Measurements from ENCODE around the gene UQCC3.
A peak's percentile ranks its signal among the peaks of the same experiment; 100 is the strongest.

The UQCC3 gene

DNA sequence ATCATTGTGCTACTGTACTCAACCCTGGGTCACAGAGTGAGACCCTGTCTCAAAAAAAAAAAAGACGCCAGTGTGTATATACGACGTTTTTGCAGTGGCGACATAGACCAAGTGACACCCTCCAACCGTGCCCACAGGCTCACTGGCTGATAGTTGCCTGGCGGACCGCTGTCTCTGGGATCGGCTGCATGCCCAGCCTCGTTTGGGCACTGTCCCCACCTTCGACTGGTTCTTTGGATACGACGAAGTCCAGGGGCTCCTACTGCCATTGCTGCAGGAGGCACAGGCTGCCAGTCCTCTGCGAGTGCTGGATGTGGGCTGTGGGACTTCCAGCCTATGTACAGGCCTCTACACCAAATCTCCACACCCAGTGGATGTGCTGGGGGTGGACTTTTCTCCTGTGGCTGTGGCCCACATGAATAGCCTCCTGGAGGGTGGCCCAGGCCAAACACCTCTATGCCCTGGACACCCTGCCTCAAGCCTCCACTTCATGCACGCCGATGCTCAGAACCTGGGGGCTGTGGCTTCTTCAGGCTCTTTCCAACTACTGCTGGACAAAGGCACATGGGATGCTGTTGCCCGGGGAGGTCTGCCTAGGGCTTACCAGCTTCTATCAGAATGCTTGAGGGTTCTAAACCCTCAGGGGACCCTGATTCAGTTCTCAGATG is 5.1 kb upstream of the UQCC3 start:
- TF ChIP-seq TAF1 (IDR thresholded peaks at IDR 0.05; ENCODE audit: borderline replicate concordance, insufficient read depth, low read length), result no peak
- TF ChIP-seq SIN3A (IDR thresholded peaks at IDR 0.05; ENCODE audit: borderline replicate concordance, insufficient read depth, low read length), result peak; percentile 62; the same call in 1 of the 2 replicates
- TF ChIP-seq POLR2AphosphoS5 (IDR thresholded peaks at IDR 0.05; ENCODE audit: low read depth, low read length), result peak; percentile 66; the same call in 1 of the 2 replicates
- peak; percentile 36 for TF ChIP-seq FOXP2 (optimal IDR thresholded peaks at IDR 0.05; ENCODE audit: borderline replicate concordance, extremely low read depth, extremely low read length, insufficient read depth)

DNA sequence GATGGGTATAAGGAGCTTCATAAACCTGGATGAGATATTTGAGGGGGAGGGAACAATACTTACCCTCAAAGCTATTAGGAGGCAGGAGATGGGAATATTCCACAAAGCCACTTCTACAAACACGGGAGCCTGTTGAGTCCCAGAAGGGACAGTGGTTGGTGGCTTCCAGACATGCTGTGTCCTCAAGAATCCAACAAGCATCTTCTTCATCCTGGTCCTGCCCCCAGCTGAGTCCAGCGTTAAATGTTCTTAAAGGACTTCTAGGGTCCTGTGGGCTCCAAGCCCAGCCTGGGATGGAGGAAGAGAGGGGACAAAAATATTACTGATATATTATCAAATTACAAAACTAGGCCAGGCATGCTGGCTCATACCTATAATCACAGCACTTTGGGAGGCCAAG is 4.0 kb upstream of the UQCC3 start:
- 0 out of 2 replicates have a peak, but pooled peaks have one; percentile 55 for TF ChIP-seq SIN3A (IDR thresholded peaks at IDR 0.05; ENCODE audit: borderline replicate concordance, insufficient read depth, low read length)
- no peak for TF ChIP-seq POLR2AphosphoS5 (IDR thresholded peaks at IDR 0.05; ENCODE audit: low read depth, low read length)

DNA sequence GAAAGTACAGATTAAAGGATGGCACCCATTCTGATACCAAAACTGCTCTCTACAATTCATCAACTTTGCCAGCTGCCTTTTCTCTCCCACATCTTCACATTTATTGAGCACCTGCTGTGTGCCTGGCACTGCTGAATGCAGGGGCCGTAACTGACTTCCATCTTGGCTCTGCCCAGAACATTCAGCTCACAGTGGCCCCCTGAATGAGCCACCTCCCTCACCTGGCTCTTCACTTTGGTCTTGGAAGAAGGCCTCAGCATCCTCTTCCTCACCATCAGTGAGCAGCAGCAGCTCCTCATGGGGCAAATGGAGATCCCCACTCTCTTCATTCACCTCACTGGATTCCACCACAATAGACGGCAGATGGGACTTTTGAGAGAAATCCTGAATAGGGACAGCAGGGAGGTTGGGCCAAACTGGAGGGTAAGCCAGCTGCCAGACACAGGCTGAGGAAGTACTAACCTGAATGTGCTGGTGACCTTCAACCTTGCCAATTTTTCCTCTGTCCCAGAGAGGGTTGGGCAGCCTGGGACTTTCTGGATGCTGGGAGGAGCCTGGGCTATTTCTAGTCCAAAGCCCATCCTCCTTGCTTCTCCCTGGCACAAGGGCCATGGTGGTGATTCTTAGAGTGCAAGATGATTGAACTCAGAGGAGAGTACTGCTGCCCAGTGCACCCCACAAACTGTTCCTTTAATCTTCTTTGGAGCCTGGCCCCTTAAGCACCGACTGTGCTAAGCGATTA is 1.9 kb upstream of the UQCC3 start:
- TF ChIP-seq, protein P1, sequence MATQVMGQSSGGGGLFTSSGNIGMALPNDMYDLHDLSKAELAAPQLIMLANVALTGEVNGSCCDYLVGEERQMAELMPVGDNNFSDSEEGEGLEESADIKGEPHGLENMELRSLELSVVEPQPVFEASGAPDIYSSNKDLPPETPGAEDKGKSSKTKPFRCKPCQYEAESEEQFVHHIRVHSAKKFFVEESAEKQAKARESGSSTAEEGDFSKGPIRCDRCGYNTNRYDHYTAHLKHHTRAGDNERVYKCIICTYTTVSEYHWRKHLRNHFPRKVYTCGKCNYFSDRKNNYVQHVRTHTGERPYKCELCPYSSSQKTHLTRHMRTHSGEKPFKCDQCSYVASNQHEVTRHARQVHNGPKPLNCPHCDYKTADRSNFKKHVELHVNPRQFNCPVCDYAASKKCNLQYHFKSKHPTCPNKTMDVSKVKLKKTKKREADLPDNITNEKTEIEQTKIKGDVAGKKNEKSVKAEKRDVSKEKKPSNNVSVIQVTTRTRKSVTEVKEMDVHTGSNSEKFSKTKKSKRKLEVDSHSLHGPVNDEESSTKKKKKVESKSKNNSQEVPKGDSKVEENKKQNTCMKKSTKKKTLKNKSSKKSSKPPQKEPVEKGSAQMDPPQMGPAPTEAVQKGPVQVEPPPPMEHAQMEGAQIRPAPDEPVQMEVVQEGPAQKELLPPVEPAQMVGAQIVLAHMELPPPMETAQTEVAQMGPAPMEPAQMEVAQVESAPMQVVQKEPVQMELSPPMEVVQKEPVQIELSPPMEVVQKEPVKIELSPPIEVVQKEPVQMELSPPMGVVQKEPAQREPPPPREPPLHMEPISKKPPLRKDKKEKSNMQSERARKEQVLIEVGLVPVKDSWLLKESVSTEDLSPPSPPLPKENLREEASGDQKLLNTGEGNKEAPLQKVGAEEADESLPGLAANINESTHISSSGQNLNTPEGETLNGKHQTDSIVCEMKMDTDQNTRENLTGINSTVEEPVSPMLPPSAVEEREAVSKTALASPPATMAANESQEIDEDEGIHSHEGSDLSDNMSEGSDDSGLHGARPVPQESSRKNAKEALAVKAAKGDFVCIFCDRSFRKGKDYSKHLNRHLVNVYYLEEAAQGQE (IDR thresholded peaks at IDR 0.05; ENCODE audit: insufficient read depth in 1 of 2, low read depth in 2 of 2, low read length in 2 of 2), result no peak
- TF ChIP-seq TAF1 (IDR thresholded peaks at IDR 0.05; ENCODE audit: borderline replicate concordance, insufficient read depth, low read length) (no peak), FOXP2 (optimal IDR thresholded peaks at IDR 0.05; ENCODE audit: borderline replicate concordance, extremely low read depth, extremely low read length, insufficient read depth) (no peak), POLR2AphosphoS5 (IDR thresholded peaks at IDR 0.05; ENCODE audit: low read depth, low read length) (no peak), SIN3A (IDR thresholded peaks at IDR 0.05; ENCODE audit: borderline replicate concordance, insufficient read depth, low read length) (no peak)

DNA sequence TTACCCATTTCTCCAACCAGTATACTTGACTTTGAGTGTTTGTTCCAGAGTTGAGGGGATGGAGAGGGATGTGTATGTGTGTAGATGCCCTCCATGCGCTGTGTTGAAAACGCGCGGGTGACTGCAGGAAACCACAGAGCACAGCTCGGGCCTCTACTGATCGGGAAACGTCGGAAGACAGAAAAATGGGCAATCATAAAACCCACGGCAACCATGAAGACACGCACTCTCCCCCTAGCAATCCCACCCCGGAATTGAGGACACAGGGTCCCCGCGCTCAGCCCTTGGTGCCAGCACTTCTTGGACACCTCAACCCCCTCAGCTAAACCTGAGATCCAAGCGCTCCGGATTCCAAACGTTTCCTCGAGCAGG is 251 bp upstream of the UQCC3 start:
- TF ChIP-seq FOXP2 (optimal IDR thresholded peaks at IDR 0.05; ENCODE audit: borderline replicate concordance, extremely low read depth, extremely low read length, insufficient read depth) (no peak), TAF1 (IDR thresholded peaks at IDR 0.05; ENCODE audit: borderline replicate concordance, insufficient read depth, low read length) (no peak), POLR2AphosphoS5 (IDR thresholded peaks at IDR 0.05; ENCODE audit: low read depth, low read length) (no peak), SIN3A (IDR thresholded peaks at IDR 0.05; ENCODE audit: borderline replicate concordance, insufficient read depth, low read length) (no peak)
- TF ChIP-seq, protein P1 (IDR thresholded peaks at IDR 0.05; ENCODE audit: insufficient read depth in 1 of 2, low read depth in 2 of 2, low read length in 2 of 2), result no peak

DNA sequence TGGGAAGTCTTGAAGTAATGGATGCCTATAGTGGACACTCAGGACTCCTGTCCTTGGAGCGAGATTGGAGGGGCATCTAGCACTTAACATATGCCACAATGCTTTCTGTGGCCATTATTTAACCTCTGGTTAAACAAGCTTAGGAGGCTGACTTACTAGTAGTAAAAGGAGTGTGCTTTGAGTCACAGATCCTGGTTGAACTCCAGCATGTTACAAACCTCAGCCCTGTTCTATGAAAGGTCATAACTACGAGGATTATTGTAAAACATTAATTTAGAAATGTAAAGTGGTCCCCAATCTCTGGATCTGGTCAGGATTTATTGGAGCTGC is 1.7 kb downstream of the UQCC3 start:
- TF ChIP-seq POLR2AphosphoS5 (IDR thresholded peaks at IDR 0.05; ENCODE audit: low read depth, low read length) (no peak), SIN3A (IDR thresholded peaks at IDR 0.05; ENCODE audit: borderline replicate concordance, insufficient read depth, low read length) (no peak), FOXP2 (optimal IDR thresholded peaks at IDR 0.05; ENCODE audit: borderline replicate concordance, extremely low read depth, extremely low read length, insufficient read depth) (no peak), TAF1 (IDR thresholded peaks at IDR 0.05; ENCODE audit: borderline replicate concordance, insufficient read depth, low read length) (no peak)
- TF ChIP-seq, protein P1 (IDR thresholded peaks at IDR 0.05; ENCODE audit: insufficient read depth in 1 of 2, low read depth in 2 of 2, low read length in 2 of 2), result no peak

DNA sequence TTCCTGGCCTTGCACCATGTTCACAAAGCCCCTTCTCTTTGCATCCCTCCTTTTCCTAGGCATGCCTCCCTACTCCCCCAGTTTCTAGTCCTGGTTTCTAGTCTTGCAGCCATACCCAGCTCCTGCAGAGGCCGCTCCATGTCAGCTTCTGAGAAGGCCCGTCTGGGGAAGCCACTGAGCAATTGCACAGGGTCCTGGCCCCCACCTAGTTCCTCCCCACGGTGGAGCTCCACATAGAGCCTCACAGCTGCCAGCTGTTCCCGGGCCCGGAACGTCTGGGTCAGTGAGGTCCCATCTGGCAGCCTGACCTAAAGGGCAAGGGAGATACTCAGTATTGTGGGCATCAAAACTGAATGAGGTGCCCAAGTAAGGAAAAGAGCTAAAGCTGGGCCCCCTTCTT is 5.2 kb downstream of the UQCC3 start:
- TF ChIP-seq FOXP2 (optimal IDR thresholded peaks at IDR 0.05; ENCODE audit: borderline replicate concordance, extremely low read depth, extremely low read length, insufficient read depth) (no peak), TAF1 (IDR thresholded peaks at IDR 0.05; ENCODE audit: borderline replicate concordance, insufficient read depth, low read length) (no peak)

All from PFSK-1 (cell line).